ENCODE results near the gene MLLT10.

MLLT10 gene

DNA sequence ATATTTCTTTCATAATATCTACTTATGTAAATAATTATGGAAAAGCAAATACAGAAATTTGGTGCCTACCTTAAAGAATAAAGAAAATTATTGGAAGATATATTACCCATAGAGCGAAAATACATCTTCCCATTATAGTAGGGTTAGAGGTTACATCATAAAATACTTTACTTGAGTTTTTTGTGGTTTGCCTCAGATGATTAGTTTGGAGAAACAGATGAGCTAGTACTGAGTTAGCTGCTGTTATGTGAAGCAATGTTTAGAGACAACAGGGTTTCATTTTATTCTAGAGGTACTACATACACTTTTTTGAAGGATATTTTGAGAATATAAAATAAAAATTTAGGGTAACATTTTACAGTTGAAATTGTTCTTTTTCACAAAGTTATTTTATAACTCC lies 2.9 kb upstream of the MLLT10 start:
- H3K4me3 ChIP-seq (ENCODE audit: low read depth, low read length, poor library complexity, severe bottlenecking): no peak overlapping the region
- no peaks in the 10 kb centered on the region for H3K27me3 ChIP-seq (ENCODE audit: insufficient read depth, low read length)
- H2AFZ ChIP-seq (ENCODE audit: low read length): no peak overlapping the region
- H4K20me1 ChIP-seq (ENCODE audit: insufficient read depth, low read length): no peaks in the 10 kb centered on the region
- H3K36me3 ChIP-seq (ENCODE audit: insufficient read depth, low read length): no peaks in the 10 kb centered on the region
- H3K4me1 ChIP-seq (ENCODE audit: insufficient read depth, low read length, severe bottlenecking): peaks cover 42% of the 10 kb centered on the region
- peaks cover 7% of the 10 kb centered on the region for H3K79me2 ChIP-seq (ENCODE audit: insufficient read depth, low read length)
- no peak overlapping the region for H3K4me2 ChIP-seq (ENCODE audit: low read length)
- no peaks in the 10 kb centered on the region for H3K9me2 ChIP-seq (ENCODE audit: low read depth, low read length)
- H3K9ac ChIP-seq (ENCODE audit: low read length): no peak overlapping the region
- no peak for TF ChIP-seq EZH2 (IDR thresholded peaks at IDR 0.05; ENCODE audit: borderline replicate concordance, low read length)
- TF ChIP-seq, protein P1, sequence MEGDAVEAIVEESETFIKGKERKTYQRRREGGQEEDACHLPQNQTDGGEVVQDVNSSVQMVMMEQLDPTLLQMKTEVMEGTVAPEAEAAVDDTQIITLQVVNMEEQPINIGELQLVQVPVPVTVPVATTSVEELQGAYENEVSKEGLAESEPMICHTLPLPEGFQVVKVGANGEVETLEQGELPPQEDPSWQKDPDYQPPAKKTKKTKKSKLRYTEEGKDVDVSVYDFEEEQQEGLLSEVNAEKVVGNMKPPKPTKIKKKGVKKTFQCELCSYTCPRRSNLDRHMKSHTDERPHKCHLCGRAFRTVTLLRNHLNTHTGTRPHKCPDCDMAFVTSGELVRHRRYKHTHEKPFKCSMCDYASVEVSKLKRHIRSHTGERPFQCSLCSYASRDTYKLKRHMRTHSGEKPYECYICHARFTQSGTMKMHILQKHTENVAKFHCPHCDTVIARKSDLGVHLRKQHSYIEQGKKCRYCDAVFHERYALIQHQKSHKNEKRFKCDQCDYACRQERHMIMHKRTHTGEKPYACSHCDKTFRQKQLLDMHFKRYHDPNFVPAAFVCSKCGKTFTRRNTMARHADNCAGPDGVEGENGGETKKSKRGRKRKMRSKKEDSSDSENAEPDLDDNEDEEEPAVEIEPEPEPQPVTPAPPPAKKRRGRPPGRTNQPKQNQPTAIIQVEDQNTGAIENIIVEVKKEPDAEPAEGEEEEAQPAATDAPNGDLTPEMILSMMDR (IDR thresholded peaks at IDR 0.05; ENCODE audit: low read length): no peak
- H3K27ac ChIP-seq (ENCODE audit: low read depth, low read length, poor library complexity, severe bottlenecking): no peak overlapping the region
- 0 out of 2 replicates have a peak, but pooled peaks cover 2% of the 10 kb centered on the region for H3F3A ChIP-seq (ENCODE audit: insufficient read depth, low read length)
- no peaks in the 10 kb centered on the region for H3K9me3 ChIP-seq (ENCODE audit: low read length)

DNA sequence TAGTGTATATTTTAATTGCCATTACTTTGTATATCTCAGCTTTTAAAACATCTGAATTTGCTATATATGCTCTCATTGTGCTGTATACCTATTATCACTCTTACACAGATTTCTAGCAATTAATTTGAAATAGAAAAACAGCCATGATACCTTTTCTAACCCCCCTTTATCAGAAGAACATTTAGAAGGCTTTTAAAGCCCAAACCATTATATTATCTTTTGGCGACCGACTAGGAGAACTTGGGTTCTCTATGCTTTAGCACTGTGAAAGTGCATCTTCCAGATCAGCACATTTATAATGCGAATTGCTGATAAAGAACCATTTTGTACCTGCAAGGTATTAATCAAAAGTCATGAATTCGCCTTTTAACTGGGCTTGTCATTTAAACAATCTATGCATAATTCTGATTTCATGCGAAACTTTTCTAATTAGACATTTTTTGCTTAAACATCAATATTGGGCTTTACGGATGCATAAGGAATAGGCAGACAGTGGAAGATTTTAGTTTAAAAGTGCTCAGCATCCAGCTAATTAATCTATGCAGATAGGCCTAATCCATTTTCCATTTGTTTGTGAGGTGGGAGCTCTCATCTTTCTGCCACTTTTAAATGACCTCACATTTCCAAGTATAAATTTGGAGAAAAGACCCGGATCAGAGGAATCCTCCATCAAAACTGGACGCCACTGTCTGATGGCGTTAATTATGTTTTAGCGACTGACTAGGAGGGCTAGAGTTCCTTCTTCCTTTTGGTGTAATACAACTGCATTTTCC lies 1.2 kb upstream of the MLLT10 start:
- H4K20me1 ChIP-seq (ENCODE audit: insufficient read depth, low read length): no peaks in the 10 kb centered on the region

DNA sequence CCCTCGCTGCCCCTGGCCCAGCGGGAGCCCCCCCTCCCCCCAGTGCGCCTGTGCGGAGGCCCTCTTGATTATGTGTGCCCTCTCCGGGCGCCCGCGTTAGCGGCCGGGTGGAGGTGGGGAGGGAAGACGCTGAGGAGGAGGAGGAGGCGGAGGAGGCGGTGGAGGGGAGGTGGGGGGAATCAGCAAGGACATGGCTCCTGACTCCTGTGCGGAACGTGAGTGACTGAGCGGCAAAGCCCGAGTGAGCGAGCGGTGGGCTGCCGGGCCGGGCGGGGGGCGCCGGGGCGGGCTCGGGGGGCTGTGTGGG lies 201 bp downstream of the MLLT10 start:
- peak overlapping the region; percentile 74 for H3K4me3 ChIP-seq (ENCODE audit: low read depth, low read length, poor library complexity, severe bottlenecking)
- H3K79me2 ChIP-seq (ENCODE audit: insufficient read depth, low read length): peaks cover 11% of the 10 kb centered on the region
- peak overlapping the region; percentile 50 for H3K27ac ChIP-seq (ENCODE audit: low read depth, low read length, poor library complexity, severe bottlenecking)
- no peak for TF ChIP-seq EZH2 (IDR thresholded peaks at IDR 0.05; ENCODE audit: borderline replicate concordance, low read length)
- TF ChIP-seq, protein P1 (IDR thresholded peaks at IDR 0.05; ENCODE audit: low read length): no peak
- peaks cover 27% of the 10 kb centered on the region for H3K36me3 ChIP-seq (ENCODE audit: insufficient read depth, low read length)
- no peak overlapping the region for H2AFZ ChIP-seq (ENCODE audit: low read length)
- H3F3A ChIP-seq (ENCODE audit: insufficient read depth, low read length): 0 out of 2 replicates have a peak, but pooled peaks cover 2% of the 10 kb centered on the region
- no peaks in the 10 kb centered on the region for H3K9me3 ChIP-seq (ENCODE audit: low read length)
- H3K27me3 ChIP-seq (ENCODE audit: insufficient read depth, low read length): no peaks in the 10 kb centered on the region
- H3K9ac ChIP-seq (ENCODE audit: low read length): peak overlapping the region; percentile 76
- H3K4me2 ChIP-seq (ENCODE audit: low read length): peak overlapping the region; percentile 61; the same call in 1 of the 2 replicates
- H4K20me1 ChIP-seq (ENCODE audit: insufficient read depth, low read length): no peaks in the 10 kb centered on the region
- H3K4me1 ChIP-seq (ENCODE audit: insufficient read depth, low read length, severe bottlenecking): peaks cover 20% of the 10 kb centered on the region
- H3K9me2 ChIP-seq (ENCODE audit: low read depth, low read length): no peaks in the 10 kb centered on the region

More for the DNA sequence above, 1.2 kb upstream of the MLLT10 start:
- Histone ChIP-seq H3K4me3 (ENCODE audit: low read depth, low read length, poor library complexity, severe bottlenecking) (peak overlapping the region; percentile 74), H3K4me1 (ENCODE audit: insufficient read depth, low read length, severe bottlenecking) (peaks cover 25% of the 10 kb centered on the region), H3K36me3 (ENCODE audit: insufficient read depth, low read length) (peaks cover 15% of the 10 kb centered on the region), H3K9me2 (ENCODE audit: low read depth, low read length) (no peaks in the 10 kb centered on the region), H3K4me2 (ENCODE audit: low read length) (peak overlapping the region; percentile 97), H3K9me3 (ENCODE audit: low read length) (no peaks in the 10 kb centered on the region), H3K27me3 (ENCODE audit: insufficient read depth, low read length) (no peaks in the 10 kb centered on the region), H3K9ac (ENCODE audit: low read length) (peak overlapping the region; percentile 88), H3K79me2 (ENCODE audit: insufficient read depth, low read length) (peaks cover 11% of the 10 kb centered on the region), H3F3A (ENCODE audit: insufficient read depth, low read length) (0 out of 2 replicates have a peak, but pooled peaks cover 2% of the 10 kb centered on the region), H2AFZ (ENCODE audit: low read length) (peak overlapping the region; percentile 48; the same call in 1 of the 2 replicates), H3K27ac (ENCODE audit: low read depth, low read length, poor library complexity, severe bottlenecking) (peak overlapping the region; percentile 75)
- TF ChIP-seq EZH2 (IDR thresholded peaks at IDR 0.05; ENCODE audit: borderline replicate concordance, low read length): no peak
- TF ChIP-seq, protein P1 (IDR thresholded peaks at IDR 0.05; ENCODE audit: low read length): no peak
